Activated CD8-positive, alpha-beta memory T cell treated with anti-CD3 and anti-CD28 coated beads for 24 hours (primary cell): Measurements from ENCODE around the gene METTL17.
"Not testable (repeated sequence)": the region's sequence is repeated elsewhere in the genome, so short reads cannot be mapped to it uniquely, and the experiment has no call there.

Source experiments
- DNase-seq: peaks from one replicate; pipeline ENCODE4 v3.0.0-alpha.2; 2020

Gene METTL17

DNA sequence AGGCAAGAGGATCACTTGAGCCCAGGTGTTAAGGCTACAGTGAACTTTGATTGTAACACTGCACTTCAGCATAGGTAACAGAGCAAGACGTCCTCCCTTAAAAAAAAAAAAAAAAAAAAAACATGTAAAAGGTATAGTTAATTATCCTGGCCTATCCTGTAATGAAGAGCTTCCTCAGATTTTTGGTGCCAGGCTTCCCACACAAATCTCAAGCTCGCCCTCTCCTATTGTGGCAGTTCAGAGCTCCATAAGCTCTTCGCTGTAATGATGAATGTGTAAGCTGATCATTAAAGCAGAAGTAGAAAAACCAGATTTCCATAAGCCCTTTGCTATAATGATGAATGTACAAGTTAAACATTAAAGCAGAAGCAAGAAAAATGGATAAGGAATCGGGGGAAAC is 7.3 kb downstream of the METTL17 start:
- no peak for DNase-seq

DNA sequence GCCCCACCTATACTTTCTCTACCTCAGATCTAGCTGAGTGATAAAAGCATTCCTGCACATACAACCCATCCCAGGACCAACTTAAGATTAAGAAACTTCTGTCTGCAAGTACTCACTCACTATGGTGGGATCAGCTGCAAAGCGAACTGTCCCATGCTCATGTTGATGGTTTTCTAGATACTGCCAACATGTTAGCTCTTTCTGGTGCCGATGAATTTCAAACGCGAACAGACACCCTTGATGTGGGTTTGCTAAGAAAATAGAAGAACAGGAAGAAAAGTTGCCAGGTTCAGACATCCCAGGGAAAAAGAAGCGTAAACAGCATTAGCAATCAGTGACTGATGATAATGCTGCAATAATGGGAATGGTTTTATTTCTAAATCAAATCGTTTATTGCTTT is 7.8 kb downstream of the METTL17 start:
- DNase-seq: no peak

DNA sequence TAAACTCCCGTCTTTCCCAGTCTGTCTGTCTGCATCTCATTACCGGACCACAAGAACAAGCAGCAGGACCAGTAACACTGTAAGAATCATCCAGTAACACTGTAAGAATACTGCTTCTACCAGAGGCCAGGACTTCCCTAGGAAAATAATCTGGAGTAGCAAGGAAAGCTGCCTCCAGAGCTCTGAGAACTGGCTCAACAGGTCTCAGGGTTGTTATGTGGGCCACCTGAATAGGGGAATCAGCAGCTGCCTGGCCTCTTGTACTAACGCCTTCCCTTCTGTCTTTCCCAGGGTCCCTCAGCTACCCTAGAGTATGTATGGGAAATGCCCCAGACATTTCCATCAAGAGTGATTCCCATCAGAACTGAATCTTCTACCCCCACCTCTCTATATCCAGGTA is 8.4 kb downstream of the METTL17 start:
- DNase-seq: no peak

DNA sequence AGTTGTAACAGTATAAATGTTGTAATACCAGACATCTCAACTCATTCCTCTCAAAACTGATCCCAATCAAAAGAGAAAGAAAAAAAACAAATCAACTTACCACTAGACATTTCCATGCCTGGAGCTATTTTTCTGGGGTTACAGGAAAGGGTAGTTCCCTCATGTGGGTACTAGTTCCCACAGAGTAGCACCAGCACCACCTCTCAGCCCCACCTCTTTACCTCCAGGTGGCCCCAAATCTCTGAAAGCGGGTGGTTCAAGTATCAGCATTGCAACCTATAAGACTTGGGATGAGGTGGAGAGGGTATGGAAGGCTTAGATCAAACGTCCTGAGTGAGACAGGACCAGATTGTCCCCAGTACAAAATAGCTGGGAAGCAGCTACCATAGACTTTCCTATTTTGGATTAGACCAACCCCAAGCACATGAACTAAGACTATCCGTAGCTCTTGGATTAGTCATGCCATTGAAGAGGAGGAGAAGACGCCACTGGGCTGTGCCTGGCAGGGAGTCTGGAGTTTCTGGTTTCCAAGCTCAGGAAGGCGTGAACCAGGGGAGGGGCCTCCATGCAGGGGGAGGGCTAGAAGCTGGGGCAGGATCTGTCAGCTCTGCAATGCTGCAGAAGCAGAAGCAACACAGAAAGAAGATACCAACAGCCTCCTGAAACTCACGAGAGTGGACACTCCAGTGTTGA is 9.0 kb downstream of the METTL17 start, which contains the start of gene SLC39A2:
Gene SLC39A2 (plus strand): TSS at position 620 of the 693 bp plus-strand sequence. CDS start 154 bp downstream, outside the sequence.
- no peak for DNase-seq

DNA sequence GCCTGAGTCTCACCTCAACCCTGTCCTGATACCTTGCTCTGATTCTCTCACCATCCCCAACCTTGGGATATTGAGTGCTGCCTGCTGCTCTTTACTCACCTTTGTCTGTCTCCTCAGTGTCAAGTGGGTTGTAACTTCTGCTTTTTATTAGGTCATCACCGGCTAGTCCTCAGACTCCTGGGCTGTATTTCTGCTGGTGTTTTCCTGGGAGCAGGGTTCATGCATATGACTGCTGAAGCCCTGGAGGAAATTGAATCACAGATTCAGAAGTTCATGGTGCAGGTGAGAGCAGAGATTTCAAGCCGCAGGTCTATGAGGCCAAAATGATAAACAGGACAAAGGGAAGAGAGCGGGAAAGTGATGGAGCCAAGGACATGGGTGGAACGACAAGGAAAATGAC is 9.8 kb downstream of the METTL17 start:
- DNase-seq: no peak

DNA sequence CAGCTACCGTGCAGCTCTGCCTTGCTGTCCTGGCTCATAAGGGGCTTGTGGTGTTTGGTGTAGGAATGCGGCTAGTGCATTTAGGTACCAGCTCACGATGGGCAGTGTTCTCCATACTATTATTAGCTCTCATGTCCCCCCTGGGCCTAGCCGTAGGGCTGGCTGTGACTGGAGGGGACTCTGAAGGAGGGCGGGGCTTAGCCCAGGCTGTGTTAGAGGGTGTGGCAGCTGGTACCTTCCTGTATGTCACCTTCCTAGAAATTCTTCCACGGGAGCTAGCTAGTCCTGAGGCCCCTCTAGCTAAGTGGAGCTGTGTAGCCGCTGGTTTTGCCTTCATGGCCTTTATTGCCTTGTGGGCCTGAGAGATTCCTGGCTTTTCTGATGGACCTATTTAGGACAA is 11.4 kb downstream of the METTL17 start:
- no peak for DNase-seq

DNA sequence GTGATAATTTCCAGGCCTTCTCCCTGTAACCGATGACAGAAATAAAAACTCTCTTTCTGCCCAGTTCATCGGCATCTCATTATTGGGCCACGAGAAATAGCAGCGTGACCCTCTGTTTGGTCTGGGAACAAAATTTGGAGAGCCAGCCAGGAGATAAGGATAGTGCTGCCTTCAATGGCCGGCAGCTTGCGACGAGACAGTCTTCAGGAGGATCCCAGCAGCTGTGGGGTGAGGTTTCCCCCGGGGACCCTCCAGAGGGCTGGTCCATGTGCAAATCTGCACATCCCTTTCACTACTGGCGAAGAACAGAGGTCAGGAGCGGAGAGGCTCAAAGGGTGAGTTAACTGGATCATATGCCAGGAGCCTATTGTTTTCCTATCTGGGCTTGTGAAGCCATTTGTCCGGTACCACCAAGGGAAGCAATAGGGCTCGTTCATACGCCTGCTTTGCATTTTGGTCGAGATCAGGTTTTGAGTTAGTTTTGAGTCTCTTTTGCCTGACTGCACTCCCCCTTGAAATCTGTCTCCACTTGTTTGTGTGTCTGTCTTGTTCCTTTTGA is 14.1 kb downstream of the METTL17 start:
- no peak for DNase-seq

DNA sequence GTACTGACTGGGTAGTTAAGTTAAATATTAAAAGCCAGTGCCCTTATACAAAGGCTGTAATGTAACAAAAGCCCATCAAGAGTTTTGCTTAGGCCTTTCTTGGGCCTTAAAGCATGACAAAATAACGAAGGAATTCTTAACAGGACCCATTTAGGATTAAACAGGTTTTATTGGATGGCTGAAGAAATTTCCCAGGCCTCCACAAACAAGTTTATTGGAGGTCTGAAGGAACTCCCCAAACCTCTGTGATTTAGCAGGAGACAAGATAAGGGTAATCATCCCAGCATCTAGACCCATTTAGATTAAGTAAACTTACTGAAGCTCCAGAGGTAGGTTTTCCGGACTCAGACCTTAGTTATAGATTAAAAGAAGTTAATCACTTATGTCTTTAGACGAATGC is 19.9 kb downstream of the METTL17 start:
- DNase-seq: not testable (repeated sequence)

DNA sequence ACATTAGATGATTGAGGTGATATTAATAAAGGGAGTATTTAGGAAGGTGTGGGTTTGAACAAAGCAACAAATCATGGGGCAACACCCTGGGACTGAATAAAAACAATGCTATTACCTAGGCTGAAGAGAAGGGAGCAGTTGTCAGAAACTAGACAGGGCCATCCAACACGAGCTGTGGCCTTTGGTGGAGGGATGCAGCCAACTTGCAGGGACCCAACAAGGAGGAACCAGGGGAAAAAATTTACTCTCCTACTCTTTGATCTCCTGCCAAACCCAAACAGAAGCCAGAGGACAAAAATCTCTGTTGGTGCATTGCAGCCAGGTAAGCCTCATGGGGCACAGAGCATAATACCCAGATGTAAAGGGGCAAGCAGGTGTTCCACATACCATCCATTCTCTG is 21.4 kb downstream of the METTL17 start:
- DNase-seq: no peak

DNA sequence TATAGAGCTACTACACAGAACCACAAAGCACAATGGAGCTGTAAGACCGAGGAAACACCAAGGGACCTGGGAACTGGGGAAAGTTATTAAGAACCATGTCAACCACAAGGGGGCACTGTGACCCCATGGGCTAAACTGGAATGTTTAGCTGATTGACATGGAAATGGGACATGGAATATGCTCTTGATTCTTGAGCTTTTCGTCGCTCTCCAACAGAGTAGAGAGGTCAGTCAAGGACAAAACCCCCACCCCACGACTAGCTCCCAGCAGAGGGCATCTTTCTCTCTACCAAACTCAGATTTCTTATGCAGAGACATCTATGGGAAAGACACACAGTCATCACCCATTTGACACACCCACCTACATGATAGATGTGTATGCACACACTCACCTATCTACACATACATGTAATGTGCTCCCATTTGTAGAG is 25.0 kb downstream of the METTL17 start:
- DNase-seq: peak; percentile 91

DNA sequence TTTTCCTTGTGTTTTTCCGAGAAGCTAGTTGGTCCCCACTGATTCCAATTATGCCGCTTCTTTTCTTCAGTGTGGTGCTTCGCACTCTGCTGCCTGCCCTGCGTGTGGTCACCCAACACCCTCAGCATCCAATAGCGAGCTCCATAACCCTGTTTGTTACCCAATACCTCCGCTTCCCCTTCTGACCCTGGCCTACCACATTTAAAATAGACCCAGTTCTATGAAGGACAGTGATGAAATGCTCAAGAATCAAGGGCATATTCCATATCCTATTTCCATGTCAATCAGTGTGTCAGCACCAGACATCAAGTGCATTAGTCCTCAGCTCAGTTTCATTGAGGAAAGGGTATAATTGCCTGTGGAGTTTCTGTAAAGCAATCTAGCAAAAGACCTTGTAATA is 25.5 kb downstream of the METTL17 start:
- DNase-seq: no peak

DNA sequence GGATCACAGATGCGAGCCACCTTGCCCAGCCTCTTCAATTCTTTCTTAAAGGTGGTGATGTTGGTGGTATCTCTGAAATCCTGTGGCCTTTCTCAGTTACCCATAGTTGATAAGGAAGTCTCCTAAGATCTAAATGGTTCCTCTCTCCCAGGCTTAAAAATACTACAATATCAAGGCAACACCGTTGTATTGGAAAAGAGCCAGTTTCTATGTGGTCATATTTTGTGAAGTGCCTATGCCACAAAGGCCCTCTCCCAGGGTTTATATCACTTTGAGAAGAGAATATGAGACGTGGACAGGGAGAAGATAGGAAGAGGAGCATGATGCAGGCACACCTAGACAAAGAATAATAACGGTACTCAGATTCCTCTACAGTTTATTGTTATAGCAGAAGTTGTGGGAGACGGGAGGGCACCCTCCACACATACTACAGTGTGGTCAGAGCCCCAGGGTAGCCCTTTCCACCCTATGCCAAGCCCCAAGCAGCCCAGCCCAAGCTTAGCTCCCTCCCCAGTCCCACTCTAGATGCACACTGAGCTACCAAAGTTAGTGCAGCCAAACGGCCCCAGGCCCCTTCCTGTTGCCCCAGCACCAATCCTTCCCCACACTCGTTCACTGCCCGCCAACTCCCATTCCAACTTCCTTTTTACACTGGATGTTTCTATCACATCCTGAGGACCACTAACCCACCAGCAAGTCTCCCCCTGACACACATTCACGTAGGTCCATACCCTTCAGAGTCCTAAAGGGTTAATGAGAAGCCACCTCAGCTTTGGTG is 26.8 kb downstream of the METTL17 start:
- no peak for DNase-seq

DNA sequence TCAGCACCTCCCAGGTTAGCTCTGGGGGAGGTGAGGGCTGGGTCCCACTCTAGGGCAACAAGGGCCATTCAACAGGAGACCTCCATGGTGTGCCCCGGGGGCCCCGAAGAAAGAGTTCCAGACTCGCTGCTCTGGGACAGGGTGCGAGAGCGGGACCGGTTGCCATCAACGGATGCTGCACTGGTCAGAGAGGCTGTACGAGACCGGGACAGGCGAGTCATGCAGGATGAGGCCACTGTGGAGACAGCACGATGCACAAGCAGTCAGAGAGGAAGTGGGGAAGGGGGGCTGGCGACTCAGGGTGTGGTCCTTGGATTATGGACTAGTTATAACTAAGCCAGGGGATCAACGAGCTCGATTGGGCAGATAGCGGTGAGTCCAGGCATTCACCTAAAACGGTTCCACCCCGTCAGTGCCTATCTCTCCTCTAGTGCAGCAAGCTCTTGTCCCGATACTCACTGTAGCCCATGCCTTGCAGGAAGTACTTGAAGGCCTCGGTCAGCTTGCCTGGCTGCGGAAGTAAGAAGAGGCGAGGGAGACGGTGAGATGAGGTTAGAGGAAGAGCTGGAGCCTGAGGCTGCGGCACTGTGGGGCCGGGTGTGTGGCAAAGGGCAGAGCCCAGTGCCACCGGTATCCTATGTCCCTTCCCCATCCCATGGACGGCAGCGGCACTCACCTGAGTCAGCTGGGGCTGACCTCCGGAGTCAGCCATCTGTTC is 27.9 kb downstream of the METTL17 start:
- DNase-seq: no peak

DNA sequence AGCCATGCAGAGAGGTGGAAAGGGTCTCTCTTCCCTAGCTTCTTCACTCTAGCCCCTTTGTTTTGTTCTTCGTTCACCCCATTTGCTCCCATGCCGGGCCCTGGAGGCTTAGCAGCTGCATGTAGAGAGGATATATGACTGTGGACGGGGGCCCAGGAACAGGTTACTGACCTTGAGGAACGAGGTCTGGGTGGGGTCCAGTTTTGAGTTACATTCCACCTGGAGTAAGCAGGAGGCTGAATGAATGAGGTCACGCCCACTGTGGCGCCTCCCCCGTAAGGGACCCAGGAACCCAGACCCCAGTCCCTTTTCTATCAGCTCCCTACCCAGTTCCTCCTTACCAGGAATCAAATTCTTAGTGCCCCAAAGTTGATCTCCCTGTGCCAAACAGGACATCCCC is 28.5 kb downstream of the METTL17 start:
- no peak for DNase-seq

DNA sequence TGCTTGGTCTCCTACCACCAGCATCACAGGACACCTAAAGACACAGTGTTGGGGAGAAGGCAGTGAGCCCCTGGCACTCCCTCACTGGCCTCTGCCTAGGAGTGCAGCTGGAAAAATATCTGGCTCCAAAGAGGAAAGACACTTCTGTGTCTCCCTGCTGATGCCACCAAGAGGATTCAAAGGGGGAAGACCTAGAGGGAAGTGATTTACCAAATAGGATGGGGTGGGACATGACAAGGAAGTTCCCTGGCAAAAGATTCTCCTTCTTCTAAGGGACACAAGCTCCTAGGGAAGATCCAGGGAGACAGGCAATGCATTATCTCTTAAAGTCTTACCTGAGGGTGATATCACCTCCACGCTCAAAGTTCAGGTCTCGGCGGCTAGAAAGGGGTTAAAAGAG is 29.0 kb downstream of the METTL17 start:
- no peak for DNase-seq

DNA sequence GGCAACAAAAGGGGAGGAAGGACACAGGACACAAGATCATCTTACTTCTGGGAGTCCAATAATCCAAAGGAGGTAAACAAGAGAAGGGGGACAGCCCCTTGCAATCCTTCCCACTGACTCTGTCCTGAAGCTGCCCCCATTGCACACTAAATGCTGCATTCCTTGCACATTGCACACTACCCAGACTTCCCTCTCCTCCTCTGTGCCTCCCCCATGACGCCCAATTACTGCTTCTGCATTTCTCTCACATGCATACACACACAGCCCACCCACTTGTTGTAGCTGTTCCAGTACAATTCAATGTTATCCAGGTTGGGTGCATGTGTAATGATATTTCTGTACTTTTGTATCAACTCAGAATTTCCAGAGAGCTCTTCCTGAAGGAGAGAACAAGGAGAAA is 29.6 kb downstream of the METTL17 start:
- no peak for DNase-seq

DNA sequence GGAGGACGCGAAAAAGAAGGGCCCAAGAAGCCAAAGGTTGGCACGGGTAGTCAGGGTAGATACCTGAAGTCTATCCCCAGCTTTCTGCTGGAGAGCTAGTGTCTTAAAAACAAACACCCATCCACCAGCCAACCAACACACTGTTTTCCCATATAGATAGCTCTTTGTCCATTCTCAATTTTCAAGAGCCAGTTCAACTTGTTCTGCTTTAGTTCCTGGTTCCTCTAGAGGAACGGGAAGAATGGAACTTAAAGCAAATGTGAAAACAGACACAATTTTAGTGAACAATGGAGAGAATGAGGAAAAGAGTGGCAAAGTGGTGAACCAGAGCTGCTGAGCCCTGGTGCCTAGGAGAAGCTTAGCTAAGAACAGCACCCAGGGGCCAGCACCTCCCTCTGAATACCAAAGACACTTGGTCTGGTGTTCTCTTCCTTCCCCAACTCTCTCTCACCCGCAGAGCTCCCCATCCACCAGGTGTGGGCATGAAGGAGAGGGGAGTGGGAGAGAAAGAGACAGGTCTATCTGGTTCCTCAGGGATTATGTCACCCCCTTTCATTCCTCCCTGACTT is 31.3 kb downstream of the METTL17 start:
- no peak for DNase-seq

DNA sequence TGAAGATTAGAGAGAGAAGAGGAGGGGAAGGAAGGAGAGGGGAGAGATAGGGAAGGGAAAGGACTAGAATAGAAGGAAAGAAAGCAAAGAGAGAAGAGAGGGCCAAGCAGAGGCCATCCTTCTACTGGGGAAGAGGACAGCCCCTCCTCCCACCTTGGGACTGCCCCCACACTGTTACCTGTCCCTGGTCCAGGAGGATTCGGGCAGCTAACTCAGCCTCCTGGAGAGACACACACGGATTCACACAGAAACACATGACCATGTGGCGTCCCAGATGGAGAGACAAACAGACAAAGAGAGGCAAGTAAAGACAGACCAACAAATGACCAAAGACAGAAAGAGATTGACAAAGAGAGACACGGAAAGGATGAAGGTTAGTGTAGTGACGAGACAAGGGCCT is 32.9 kb downstream of the METTL17 start:
- no peak for DNase-seq

DNA sequence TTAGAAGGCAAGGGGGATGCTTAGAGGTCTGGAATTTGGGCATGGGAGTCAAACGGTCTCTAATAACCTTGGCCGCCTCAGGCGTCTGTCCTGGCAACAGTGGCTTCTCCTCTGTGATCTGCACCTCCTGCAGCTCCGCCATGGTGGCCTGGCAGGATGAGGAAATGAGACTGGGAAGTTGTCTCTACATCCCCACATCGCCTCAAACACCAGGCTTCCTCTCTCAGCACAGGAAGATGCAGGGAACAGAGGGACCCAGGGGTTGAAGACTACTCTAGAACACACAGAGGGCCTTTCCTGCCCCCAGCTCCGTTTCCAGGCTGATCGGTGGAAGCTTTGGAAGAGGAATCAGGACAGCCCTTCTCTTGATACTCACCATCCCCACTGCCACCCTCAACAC is 33.4 kb downstream of the METTL17 start:
- no peak for DNase-seq

DNA sequence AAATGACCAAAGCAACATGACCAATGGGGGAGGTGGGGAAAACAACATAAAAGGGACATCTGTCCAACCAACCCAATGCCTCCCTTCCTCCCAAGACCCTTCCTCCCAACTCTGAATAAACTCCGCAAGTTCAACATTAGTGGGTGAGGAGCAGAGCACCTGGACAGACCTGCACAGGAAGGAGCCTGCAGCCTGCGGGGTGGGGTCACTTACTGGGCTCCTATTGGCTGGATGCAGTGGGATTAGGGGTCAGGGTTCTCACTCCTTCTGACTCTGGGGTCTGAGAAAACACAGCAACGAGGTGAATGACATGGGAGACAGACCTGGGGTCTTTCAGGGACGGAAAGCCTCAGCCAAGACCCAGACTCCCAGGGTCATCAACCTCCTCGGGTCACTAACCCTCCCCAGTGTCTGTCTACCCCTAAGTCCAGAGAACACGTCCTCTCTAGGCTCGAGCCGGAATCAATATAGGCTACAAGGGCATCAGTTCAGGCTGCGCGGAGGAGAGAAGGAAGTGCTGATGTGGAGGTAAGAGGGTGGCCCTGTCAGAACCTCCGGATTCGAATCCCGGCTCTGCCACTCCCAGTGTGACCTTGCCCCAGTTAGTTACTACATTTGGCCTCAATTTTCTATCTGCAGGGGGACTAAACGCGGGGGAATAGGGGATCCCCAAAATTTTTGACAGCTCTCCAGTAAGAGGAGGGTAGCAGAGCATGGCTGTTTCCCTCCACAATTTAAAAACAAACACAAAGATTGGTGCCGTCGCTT is 34.2 kb downstream of the METTL17 start:
- peak; percentile 67 for DNase-seq

DNA sequence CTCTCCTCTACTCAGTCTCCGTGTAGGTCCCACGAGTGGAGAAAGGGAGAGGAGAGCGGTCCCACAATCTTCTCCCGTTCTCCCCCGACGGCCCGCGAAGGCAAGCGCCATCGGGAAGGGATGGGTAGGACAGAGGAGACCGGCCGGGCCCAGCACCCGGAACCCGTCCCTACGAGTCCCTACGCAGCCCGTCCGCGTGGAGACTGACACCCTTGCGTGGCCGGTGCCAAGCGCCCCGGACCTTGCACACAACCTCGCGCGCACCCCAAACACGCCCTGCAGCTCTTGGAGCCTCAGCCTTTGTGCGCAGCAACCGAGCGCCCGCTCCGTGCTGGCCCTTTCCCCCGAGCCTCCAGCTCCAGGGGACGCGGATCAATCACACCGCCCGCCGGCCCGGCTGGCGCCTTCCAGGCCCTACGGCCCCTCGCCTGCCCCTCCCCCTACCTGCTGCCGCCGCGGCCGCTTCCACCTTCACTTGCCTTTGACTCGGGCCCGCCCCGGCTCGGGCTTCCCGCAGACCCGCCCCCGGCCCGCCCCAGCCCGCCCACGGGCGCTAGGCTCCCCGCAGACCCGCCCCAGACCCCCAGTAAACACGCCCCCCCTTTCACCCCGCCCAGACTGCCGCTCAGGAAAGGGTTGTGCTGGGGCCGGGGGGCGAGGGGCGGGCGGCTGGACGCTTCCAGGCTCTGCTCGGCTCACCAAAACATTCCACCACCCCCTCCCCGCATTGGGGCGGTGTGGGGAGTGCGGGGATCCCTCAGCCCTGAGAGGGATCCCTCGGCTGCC is 35.0 kb downstream of the METTL17 start, which contains the start of gene NDRG2:
Gene NDRG2 (minus strand): TSS at position 477 of the 786 bp plus-strand sequence. CDS start 1,746 bp downstream, outside the sequence.
- DNase-seq: peak; percentile 83
